Measurements from ENCODE around the gene GNPTG.
"Not testable (repeated sequence)": the region's sequence is repeated elsewhere in the genome, so short reads cannot be mapped to it uniquely, and the experiment has no call there.

Gene GNPTG

GRCh38 chr16:1326946-1327618, 24.6 kb upstream of the GNPTG start:
- Histone ChIP-seq H3K4me1 (ENCODE audit: low read length) (peaks cover 24% of the 10 kb centered on the region), H2AFZ (ENCODE audit: low read depth, low read length) (no peak overlapping the region), H4K20me1 (ENCODE audit: insufficient read depth, low read length) (peaks cover 11% of the 10 kb centered on the region; the same call in 1 of the 2 replicates), H3K9ac (ENCODE audit: low read length) (no peak overlapping the region), H3K9me3 (ENCODE audit: insufficient read depth, low read length) (no peaks in the 10 kb centered on the region), H3K4me3 (ENCODE audit: low read length) (0 out of 2 replicates have a peak overlapping the region, but pooled peaks have one; percentile 15), H3K36me3 (replicated peaks; ENCODE audit: low read depth, low read length) (peaks cover 5% of the 10 kb centered on the region), H3K27me3 (ENCODE audit: low read depth, low read length) (no peaks in the 10 kb centered on the region), H3K4me2 (ENCODE audit: low read length) (peak overlapping the region; percentile 53), H3K27ac (ENCODE audit: low read length) (peak overlapping the region; percentile 38), H3K79me2 (ENCODE audit: low read length) (no peaks in the 10 kb centered on the region)
- TF ChIP-seq EZH2phosphoT487 (IDR thresholded peaks at IDR 0.05; ENCODE audit: low read depth) (no peak), CTCF (IDR thresholded peaks at IDR 0.05; ENCODE audit: low read depth, low read length) (no peak)

GRCh38 chr16:1327619-1327947, 24.1 kb upstream of the GNPTG start:
- Histone ChIP-seq H3K9ac (ENCODE audit: low read length) (no peak overlapping the region), H2AFZ (ENCODE audit: low read depth, low read length) (no peak overlapping the region)

DNA sequence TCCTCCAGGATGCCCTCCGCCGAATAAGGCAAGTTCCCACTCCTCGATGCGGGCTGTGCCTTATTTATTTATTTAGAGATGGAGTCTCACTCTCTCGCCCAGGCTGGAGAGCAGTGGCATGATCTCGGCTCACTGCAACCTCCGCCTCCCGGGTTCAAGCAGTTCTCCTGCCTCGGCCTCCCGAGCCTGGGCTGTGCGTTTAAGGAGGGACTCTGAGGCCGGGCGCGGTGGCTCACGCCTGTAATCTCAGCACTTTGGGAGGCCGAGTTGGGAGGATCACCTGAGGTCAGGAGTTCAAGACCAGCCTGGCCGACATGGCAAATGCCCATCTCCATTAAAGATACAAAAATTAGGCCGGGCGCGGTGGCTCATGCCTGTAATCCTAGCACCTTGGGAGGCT, 23.6 kb upstream of the GNPTG start:
- Histone ChIP-seq H4K20me1 (ENCODE audit: insufficient read depth, low read length) (peaks cover 11% of the 10 kb centered on the region; the same call in 1 of the 2 replicates), H3K4me1 (ENCODE audit: low read length) (peaks cover 24% of the 10 kb centered on the region)
- not testable (repeated sequence) for H3K27me3 ChIP-seq (ENCODE audit: low read depth, low read length); H3K79me2 ChIP-seq (ENCODE audit: low read length); H3K36me3 ChIP-seq (replicated peaks; ENCODE audit: low read depth, low read length); H3K4me3 ChIP-seq (ENCODE audit: low read length); H3K9me3 ChIP-seq (ENCODE audit: insufficient read depth, low read length); H3K27ac ChIP-seq (ENCODE audit: low read length); H3K4me2 ChIP-seq (ENCODE audit: low read length); H2AFZ ChIP-seq (ENCODE audit: low read depth, low read length); H3K9ac ChIP-seq (ENCODE audit: low read length)

More at GRCh38 chr16:1327619-1327947, 24.1 kb upstream of the GNPTG start:
- Histone ChIP-seq H3K9me3 (ENCODE audit: insufficient read depth, low read length) (no peaks in the 10 kb centered on the region), H4K20me1 (ENCODE audit: insufficient read depth, low read length) (peaks cover 11% of the 10 kb centered on the region; the same call in 1 of the 2 replicates), H3K79me2 (ENCODE audit: low read length) (no peaks in the 10 kb centered on the region), H3K4me1 (ENCODE audit: low read length) (peaks cover 24% of the 10 kb centered on the region), H3K36me3 (replicated peaks; ENCODE audit: low read depth, low read length) (peaks cover 5% of the 10 kb centered on the region), H3K27ac (ENCODE audit: low read length) (no peak overlapping the region), H3K4me3 (ENCODE audit: low read length) (no peak overlapping the region), H3K27me3 (ENCODE audit: low read depth, low read length) (no peaks in the 10 kb centered on the region), H3K4me2 (ENCODE audit: low read length) (no peak overlapping the region)
- TF ChIP-seq EZH2phosphoT487 (IDR thresholded peaks at IDR 0.05; ENCODE audit: low read depth) (no peak), CTCF (IDR thresholded peaks at IDR 0.05; ENCODE audit: low read depth, low read length) (no peak)

DNA sequence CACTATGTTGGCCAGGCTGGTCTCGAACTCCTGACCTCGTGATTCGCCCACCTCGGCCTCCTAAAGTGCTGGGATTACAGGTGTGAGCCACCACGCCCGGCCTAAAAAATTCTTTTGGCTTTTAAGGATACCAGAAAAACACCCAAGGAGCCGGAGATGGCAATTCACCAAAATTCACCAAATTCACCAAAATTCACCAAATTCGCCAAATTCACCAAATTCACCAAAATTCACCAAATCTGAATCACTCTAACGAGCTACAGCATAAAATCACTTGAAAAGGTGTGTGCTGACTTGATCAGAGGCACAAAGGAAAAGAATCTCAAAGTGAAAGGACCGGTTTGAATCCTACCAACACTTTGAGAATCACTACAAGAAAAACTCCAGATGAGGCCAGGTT, 22.8 kb upstream of the GNPTG start:
- not testable (repeated sequence) for H3K4me3 ChIP-seq (ENCODE audit: low read length); H3K9ac ChIP-seq (ENCODE audit: low read length); H3K9me3 ChIP-seq (ENCODE audit: insufficient read depth, low read length); H3K36me3 ChIP-seq (replicated peaks; ENCODE audit: low read depth, low read length); H3K4me2 ChIP-seq (ENCODE audit: low read length); H2AFZ ChIP-seq (ENCODE audit: low read depth, low read length); H3K27me3 ChIP-seq (ENCODE audit: low read depth, low read length); H3K27ac ChIP-seq (ENCODE audit: low read length); H4K20me1 ChIP-seq (ENCODE audit: insufficient read depth, low read length); H3K79me2 ChIP-seq (ENCODE audit: low read length)
- H3K4me1 ChIP-seq (ENCODE audit: low read length) = peaks cover 24% of the 10 kb centered on the region

GRCh38 chr16:1330260-1330914, 21.3 kb upstream of the GNPTG start:
- no peak overlapping the region for H3K27ac ChIP-seq (ENCODE audit: low read length)

More at GRCh38 chr16:1330260-1330914, 21.3 kb upstream of the GNPTG start:
- Histone ChIP-seq H3K27me3 (ENCODE audit: low read depth, low read length) (0 out of 2 replicates have a peak, but pooled peaks cover 4% of the 10 kb centered on the region), H3K4me2 (ENCODE audit: low read length) (no peak overlapping the region), H3K36me3 (replicated peaks; ENCODE audit: low read depth, low read length) (peaks cover under 1% of the 10 kb centered on the region), H4K20me1 (ENCODE audit: insufficient read depth, low read length) (no peaks in the 10 kb centered on the region; the same call in 1 of the 2 replicates), H3K9me3 (ENCODE audit: insufficient read depth, low read length) (no peaks in the 10 kb centered on the region), H3K79me2 (ENCODE audit: low read length) (no peaks in the 10 kb centered on the region), H2AFZ (ENCODE audit: low read depth, low read length) (no peak overlapping the region), H3K4me3 (ENCODE audit: low read length) (no peak overlapping the region), H3K9ac (ENCODE audit: low read length) (no peak overlapping the region), H3K4me1 (ENCODE audit: low read length) (peaks cover 29% of the 10 kb centered on the region)
- TF ChIP-seq EZH2phosphoT487 (IDR thresholded peaks at IDR 0.05; ENCODE audit: low read depth) (no peak), CTCF (IDR thresholded peaks at IDR 0.05; ENCODE audit: low read depth, low read length) (peak; percentile 45)

Measured in OCI-LY3 (cell line).